ENCODE results near the gene TANC1.

TANC1 gene

DNA sequence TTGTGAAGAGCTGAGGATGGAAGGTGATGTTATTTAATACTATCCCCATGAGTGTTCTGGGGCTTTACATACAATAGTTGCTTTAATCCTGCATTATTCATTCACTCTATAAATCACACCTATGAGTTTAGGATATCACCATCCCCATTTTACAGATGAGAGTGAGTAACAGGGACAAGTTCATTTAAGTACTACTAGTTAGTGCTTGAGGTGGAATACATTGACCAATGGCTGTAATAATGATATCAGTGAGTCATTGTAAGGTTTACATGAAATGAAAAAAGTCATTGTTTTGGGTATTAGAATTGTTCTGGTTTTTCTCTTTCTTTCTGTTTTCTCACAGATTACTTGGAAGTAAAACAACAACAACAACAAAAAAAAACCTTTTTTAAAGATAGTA is 42.5 kb downstream of the TANC1 start:
- TF ChIP-seq, protein P1, sequence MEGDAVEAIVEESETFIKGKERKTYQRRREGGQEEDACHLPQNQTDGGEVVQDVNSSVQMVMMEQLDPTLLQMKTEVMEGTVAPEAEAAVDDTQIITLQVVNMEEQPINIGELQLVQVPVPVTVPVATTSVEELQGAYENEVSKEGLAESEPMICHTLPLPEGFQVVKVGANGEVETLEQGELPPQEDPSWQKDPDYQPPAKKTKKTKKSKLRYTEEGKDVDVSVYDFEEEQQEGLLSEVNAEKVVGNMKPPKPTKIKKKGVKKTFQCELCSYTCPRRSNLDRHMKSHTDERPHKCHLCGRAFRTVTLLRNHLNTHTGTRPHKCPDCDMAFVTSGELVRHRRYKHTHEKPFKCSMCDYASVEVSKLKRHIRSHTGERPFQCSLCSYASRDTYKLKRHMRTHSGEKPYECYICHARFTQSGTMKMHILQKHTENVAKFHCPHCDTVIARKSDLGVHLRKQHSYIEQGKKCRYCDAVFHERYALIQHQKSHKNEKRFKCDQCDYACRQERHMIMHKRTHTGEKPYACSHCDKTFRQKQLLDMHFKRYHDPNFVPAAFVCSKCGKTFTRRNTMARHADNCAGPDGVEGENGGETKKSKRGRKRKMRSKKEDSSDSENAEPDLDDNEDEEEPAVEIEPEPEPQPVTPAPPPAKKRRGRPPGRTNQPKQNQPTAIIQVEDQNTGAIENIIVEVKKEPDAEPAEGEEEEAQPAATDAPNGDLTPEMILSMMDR (IDR thresholded peaks at IDR 0.05), result no peak
- TF ChIP-seq ZFX (IDR thresholded peaks at IDR 0.05; ENCODE audit: borderline replicate concordance), result no peak
- no peak overlapping the region for H3K27ac ChIP-seq

DNA sequence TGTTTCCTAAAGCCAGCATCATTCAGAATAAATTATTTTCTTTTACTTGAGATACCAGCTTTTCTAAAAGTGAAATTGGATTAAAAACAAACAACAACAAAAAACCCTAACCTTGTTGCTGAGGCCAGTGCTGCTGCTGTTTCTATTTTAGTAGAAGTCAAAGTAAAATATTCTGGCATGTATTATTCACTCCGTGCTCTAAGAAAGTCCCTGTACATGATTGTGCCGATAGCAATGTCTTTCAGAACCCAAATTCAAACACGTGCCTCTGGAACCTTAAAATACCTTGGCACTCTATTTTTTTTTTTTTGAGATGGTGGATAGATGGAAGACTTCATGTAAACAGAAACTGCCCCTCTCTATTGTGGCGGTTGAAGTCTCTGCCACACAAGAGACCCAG is 43.7 kb downstream of the TANC1 start:
- TF ChIP-seq ZFX (IDR thresholded peaks at IDR 0.05; ENCODE audit: borderline replicate concordance), result no peak
- TF ChIP-seq, protein P1 (IDR thresholded peaks at IDR 0.05), result no peak
- no peak overlapping the region for H3K27ac ChIP-seq

DNA sequence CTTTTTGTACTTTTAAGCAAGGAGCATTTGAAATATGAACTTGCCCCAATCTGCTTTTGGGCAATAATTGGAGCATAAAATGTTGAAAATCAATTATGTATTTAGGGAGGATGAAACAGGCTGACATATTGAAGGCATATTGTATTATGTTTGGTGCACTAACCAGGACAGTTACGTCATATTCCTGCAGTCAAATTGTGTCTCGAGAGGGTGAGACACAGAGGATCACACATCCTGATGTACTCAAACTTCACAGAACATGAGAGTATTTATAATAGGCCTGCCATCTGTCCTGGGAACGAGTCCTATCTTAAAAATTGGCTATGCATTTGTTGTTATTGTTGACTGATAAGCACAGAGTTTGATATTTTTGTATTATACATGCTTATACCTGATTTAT is 44.7 kb downstream of the TANC1 start:
- TF ChIP-seq, protein P1 (IDR thresholded peaks at IDR 0.05), result no peak
- no peak for TF ChIP-seq ZFX (IDR thresholded peaks at IDR 0.05; ENCODE audit: borderline replicate concordance)
- no peak overlapping the region for H3K27ac ChIP-seq

DNA sequence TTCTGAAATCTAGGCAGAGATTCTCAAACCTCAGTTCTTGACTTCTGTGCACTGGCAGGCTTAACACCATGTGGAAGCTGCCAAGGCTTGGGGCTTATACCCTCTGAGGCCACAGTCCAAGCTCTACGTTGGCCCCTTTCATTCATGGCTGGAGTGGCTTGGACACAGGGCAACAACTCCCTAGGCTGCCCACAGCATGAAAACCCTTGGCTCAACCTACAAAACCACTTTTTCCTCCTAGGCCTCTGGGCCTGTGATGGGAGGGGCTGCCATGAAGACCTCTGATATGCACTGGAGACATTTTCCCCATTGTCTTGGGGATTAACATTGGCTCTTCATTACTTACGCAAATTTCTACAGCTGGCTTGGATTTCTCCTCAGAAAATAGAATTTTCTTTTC is 46.7 kb downstream of the TANC1 start:
- TF ChIP-seq, protein P1 (IDR thresholded peaks at IDR 0.05), result no peak
- TF ChIP-seq ZFX (IDR thresholded peaks at IDR 0.05; ENCODE audit: borderline replicate concordance), result no peak
- H3K27ac ChIP-seq, result no peak overlapping the region

DNA sequence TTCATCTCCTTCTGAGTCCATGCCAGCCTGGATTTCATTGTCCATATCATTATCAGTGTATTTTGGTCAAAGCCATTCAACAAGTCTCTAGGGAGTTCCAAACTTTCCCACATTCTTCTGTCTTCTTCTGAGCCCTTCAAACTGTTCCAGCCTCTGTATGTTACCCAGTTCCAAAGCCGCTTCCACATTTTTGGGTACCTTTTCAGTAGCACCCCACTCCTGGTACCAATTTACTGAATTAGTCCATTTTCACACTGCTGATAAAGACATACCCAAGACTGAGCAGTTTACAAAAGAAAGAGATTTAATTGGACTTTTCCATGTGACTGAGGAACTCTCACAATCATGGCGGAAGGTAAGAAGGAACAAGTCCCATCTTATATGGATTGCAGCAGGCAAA is 47.4 kb downstream of the TANC1 start:
- TF ChIP-seq ZFX (IDR thresholded peaks at IDR 0.05; ENCODE audit: borderline replicate concordance), result no peak
- TF ChIP-seq, protein P1 (IDR thresholded peaks at IDR 0.05), result no peak
- H3K27ac ChIP-seq, result no peak overlapping the region

DNA sequence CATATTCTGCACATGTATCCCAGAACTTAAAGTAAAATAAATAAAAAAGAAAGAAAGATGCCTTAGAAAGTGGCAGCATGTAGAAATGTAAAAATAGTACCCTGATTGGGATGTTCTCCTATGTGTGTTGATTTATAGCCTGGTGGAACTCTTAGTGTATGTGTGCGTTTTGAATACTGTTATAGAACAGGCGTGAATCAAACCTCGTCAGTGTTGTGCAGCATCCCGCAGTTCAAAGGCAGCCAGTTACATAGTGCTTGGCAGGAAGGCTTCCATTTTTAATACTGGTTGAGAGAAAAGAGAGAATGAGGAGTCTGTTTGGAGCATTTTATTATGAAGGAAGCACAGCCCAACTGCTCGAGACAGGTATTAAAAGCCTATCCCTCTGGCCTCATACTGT is 49.4 kb downstream of the TANC1 start:
- no peak overlapping the region for H3K27ac ChIP-seq
- TF ChIP-seq ZFX (IDR thresholded peaks at IDR 0.05; ENCODE audit: borderline replicate concordance), result no peak
- TF ChIP-seq, protein P1 (IDR thresholded peaks at IDR 0.05), result no peak

DNA sequence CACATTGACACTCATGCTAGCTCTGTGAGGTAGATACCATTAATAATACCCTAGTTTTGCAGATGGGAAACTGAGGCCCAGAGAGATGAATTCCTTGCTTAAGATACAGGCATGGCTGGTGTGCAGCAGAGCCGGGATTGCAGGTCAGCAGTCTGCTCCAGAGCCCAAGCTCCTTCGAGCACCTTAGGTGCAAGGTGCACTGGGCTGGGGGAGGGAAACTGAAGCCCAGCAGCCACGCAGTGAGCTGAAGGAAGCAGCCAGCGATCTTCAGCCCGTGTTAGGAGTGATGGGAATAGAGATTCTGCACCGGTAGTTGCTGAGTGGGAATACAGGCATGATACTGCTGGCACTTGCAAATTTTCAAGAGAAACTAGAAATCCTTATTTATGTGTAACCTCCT is 50.6 kb downstream of the TANC1 start:
- no peak overlapping the region for H3K27ac ChIP-seq
- TF ChIP-seq ZFX (IDR thresholded peaks at IDR 0.05; ENCODE audit: borderline replicate concordance), result no peak
- TF ChIP-seq, protein P1 (IDR thresholded peaks at IDR 0.05), result no peak
